HepG2 (cell line): ENCODE results near the gene HES2. TPM values are rescaled to one million over a fixed set of nuclear protein-coding genes. Genes with fewer than 3 reads are reported as not detected.

Experiments used
- ELF3 ChIP-seq: IDR thresholded peaks from 2 replicates; pipeline ENCODE4 v1.6.1; 2016; ENCODE audit warnings: missing genetic modification reagents, missing compliant biosample characterization
- GATAD2A ChIP-seq: IDR thresholded peaks from 2 replicates; pipeline ENCODE4 v1.6.1; 2016
- HIC2 ChIP-seq: sonication (generic); formaldehyde crosslinking; IDR thresholded peaks from 2 replicates; pipeline ENCODE4 v1.9.0; 2022; ENCODE audit warnings: low read depth, missing genetic modification reagents
- HMG20B ChIP-seq: conservative IDR thresholded peaks from 2 replicates; pipeline ENCODE4 v1.6.1; 2016; ENCODE audit warnings: missing genetic modification reagents, missing compliant biosample characterization
- HNF4A ChIP-seq: sonication (generic); formaldehyde crosslinking; IDR thresholded peaks from 2 replicates; pipeline ENCODE4 v1.4.0; 2020; ENCODE audit warnings: missing genetic modification reagents
- KAT7 ChIP-seq: IDR thresholded peaks from 2 replicates; pipeline ENCODE4 v1.6.1; 2018; ENCODE audit warnings: borderline replicate concordance, missing compliant biosample characterization
- MXD1 ChIP-seq: sonication (generic); formaldehyde crosslinking; IDR thresholded peaks from 2 replicates; pipeline ENCODE4 v1.4.0; 2020; ENCODE audit warnings: mild to moderate bottlenecking, missing genetic modification reagents
- NRL ChIP-seq: sonication (generic); formaldehyde crosslinking; IDR thresholded peaks from 2 replicates; pipeline ENCODE4 v1.5.0; 2020; ENCODE audit warnings: missing genetic modification reagents, mild to moderate bottlenecking, moderate library complexity, borderline replicate concordance
- PATZ1 ChIP-seq: sonication (generic); formaldehyde crosslinking; IDR thresholded peaks from 2 replicates; pipeline ENCODE4 v1.4.0; 2020; ENCODE audit warnings: missing genetic modification reagents
- THAP9 ChIP-seq: sonication (generic); formaldehyde crosslinking; IDR thresholded peaks from 2 replicates; pipeline ENCODE4; 2020; ENCODE audit warnings: missing genetic modification reagents, mild to moderate bottlenecking, borderline replicate concordance
- ZNF205 ChIP-seq: IDR thresholded peaks from 2 replicates; pipeline ENCODE4 v1.6.1; 2018; ENCODE audit warnings: missing biosample characterization, missing genetic modification reagents
- ZNF256 ChIP-seq: sonication (generic); formaldehyde crosslinking; conservative IDR thresholded peaks from 2 replicates; pipeline ENCODE4 v1.4.0; 2020; ENCODE audit warnings: missing genetic modification reagents
- ZNF605 ChIP-seq: sonication (generic); formaldehyde crosslinking; IDR thresholded peaks from 2 replicates; pipeline ENCODE4 v1.8.0; 2022; ENCODE audit warnings: mild to moderate bottlenecking, missing genetic modification reagents
- ZNF781 ChIP-seq: sonication (generic); formaldehyde crosslinking; IDR thresholded peaks from 2 replicates; pipeline ENCODE4 v1.5.1; 2020; ENCODE audit warnings: borderline replicate concordance, mild to moderate bottlenecking, missing genetic modification reagents; ENCODE audit errors: not compliant biosample characterization
- ZNF782 ChIP-seq: sonication (generic); formaldehyde crosslinking; IDR thresholded peaks from 2 replicates; pipeline ENCODE4 v1.4.0; 2020; ENCODE audit warnings: missing genetic modification reagents, mild to moderate bottlenecking, borderline replicate concordance
- ZSCAN25 ChIP-seq: sonication (generic); formaldehyde crosslinking; IDR thresholded peaks from 2 replicates; pipeline ENCODE4 v1.8.0; 2022; ENCODE audit warnings: mild to moderate bottlenecking, missing genetic modification reagents
- ZSCAN30 ChIP-seq: sonication (generic); formaldehyde crosslinking; IDR thresholded peaks from 2 replicates; pipeline ENCODE4 v1.5.0; 2020; ENCODE audit warnings: mild to moderate bottlenecking, missing genetic modification reagents
- ZSCAN9 ChIP-seq: IDR thresholded peaks from 2 replicates; pipeline ENCODE4 v1.6.1; 2016; ENCODE audit warnings: borderline replicate concordance
- polyA plus RNA-seq, 8 experiments: library from polyadenylated mRNA; depleted of rRNA in 3 of 8; stranded (reverse) in 7 of 8; unstranded in 1 of 8; fragments of >200 nt; fragmentation: Illumina TruSeq in 4 of 8; extraction: Trizol in 4 of 8; gene quantifications; 2 replicates each; pipeline versions ENCODE4 v1.2.1 to v1.2.3, GENCODE V29; 2011 to 2016; ENCODE audit warnings: low read depth in 4 of 8, missing spikeins in 1 of 8, mixed read lengths in 1 of 8; ENCODE audit not compliant: insufficient read depth in 1 of 8
- total RNA-seq, 5 experiments: library from RNA; depleted of rRNA; stranded (reverse); fragments of >200 nt; fragmentation: Illumina TruSeq; extraction: Trizol; gene quantifications; 2 replicates each; pipeline ENCODE4 v1.2.3, GENCODE V29; 2016; ENCODE audit warnings: low read depth in 1 of 5
- TF ChIP-seq, protein P1 (sequence below): IDR thresholded peaks from 2 replicates; pipeline ENCODE4 v1.6.1; 2016; ENCODE audit warnings: low read depth, borderline replicate concordance
- TF ChIP-seq, protein P2 (sequence below): sonication (generic); formaldehyde crosslinking; IDR thresholded peaks from 2 replicates; pipeline ENCODE4 v1.5.1; 2020; ENCODE audit warnings: mild to moderate bottlenecking, missing genetic modification reagents, moderate library complexity

The HES2 gene
- total and polyA plus RNA-seq, 2 of the 13 experiments (the other 11 are each of a cell fraction or from before 2014, with no cell fraction given), result 0.11 to 0.17 TPM

GRCh38 chr1:6391951-6392808, 27.5 kb downstream of the HES2 start (continued):
- TF ChIP-seq PATZ1 (CRISPR knock-in tag) (0 out of 2 replicates have a peak, but pooled peaks have one; percentile 7), KAT7 (CRISPR knock-in tag) (no peak), GATAD2A (CRISPR knock-in tag) (0 out of 2 replicates have a peak, but pooled peaks have one; percentile 16), HNF4A (0 out of 2 replicates have a peak, but pooled peaks have one; percentile 8), ZSCAN30 (CRISPR knock-in tag) (no peak), ZSCAN25 (CRISPR knock-in tag) (no peak), ZNF205 (CRISPR knock-in tag) (peak; percentile 94), ZNF605 (0 out of 2 replicates have a peak, but pooled peaks have one; percentile 45), ELF3 (CRISPR knock-in tag) (no peak), HIC2 (CRISPR knock-in tag) (0 out of 2 replicates have a peak, but pooled peaks have one; percentile 27), ZNF781 (no peak), MXD1 (CRISPR knock-in tag) (no peak), THAP9 (0 out of 2 replicates have a peak, but pooled peaks have one; percentile 3), ZNF782 (CRISPR knock-in tag) (no peak), NRL (no peak), ZSCAN9 (CRISPR knock-in tag) (no peak), HMG20B (no peak), ZNF256 (CRISPR knock-in tag) (no peak)
- TF ChIP-seq, protein P1, sequence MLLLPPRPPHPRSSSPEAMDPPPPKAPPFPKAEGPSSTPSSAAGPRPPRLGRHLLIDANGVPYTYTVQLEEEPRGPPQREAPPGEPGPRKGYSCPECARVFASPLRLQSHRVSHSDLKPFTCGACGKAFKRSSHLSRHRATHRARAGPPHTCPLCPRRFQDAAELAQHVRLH (CRISPR knock-in tag), result 0 out of 2 replicates have a peak, but pooled peaks have one; percentile 16
- TF ChIP-seq, protein P2, sequence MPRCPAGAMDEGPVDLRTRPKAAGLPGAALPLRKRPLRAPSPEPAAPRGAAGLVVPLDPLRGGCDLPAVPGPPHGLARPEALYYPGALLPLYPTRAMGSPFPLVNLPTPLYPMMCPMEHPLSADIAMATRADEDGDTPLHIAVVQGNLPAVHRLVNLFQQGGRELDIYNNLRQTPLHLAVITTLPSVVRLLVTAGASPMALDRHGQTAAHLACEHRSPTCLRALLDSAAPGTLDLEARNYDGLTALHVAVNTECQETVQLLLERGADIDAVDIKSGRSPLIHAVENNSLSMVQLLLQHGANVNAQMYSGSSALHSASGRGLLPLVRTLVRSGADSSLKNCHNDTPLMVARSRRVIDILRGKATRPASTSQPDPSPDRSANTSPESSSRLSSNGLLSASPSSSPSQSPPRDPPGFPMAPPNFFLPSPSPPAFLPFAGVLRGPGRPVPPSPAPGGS (CRISPR knock-in tag), result peak; percentile 40; the same call in 1 of the 2 replicates
